ENCODE results near the gene SIGLEC14.
"Not testable (repeated sequence)": the region's sequence is repeated elsewhere in the genome, so short reads cannot be mapped to it uniquely, and the experiment has no call there.

Gene SIGLEC14

GRCh38 chr19:51646730-51647129, at the start of gene SIGLEC14:
Gene SIGLEC14 (minus strand): TSS chr19:51646825. CDS start chr19:51646759, 66 bp downstream.
- FAIRE-seq, result not testable (repeated sequence)

- no peak for FAIRE-seq
Measured at GRCh38 chr19:51695702-51696315, 49.2 kb upstream of the SIGLEC14 start.

GRCh38 chr19:51695088-51695487, 48.5 kb upstream of the SIGLEC14 start:
- FAIRE-seq, result no peak

- FAIRE-seq, result no peak
Measured at GRCh38 chr19:51694318-51695085, 47.9 kb upstream of the SIGLEC14 start.

- no peak for FAIRE-seq
Measured at GRCh38 chr19:51693819-51694218, 47.2 kb upstream of the SIGLEC14 start.

GRCh38 chr19:51693260-51693659, 46.6 kb upstream of the SIGLEC14 start, which contains the start of gene SPACA6:
Gene SPACA6 (plus strand): TSS chr19:51693330. CDS start chr19:51693527, 197 bp downstream.
- FAIRE-seq, result no peak

GRCh38 chr19:51692468-51692867, 45.8 kb upstream of the SIGLEC14 start:
- no peak for FAIRE-seq

GRCh38 chr19:51691584-51692428, 45.2 kb upstream of the SIGLEC14 start:
- FAIRE-seq, result no peak

GRCh38 chr19:51691074-51691583, 44.5 kb upstream of the SIGLEC14 start:
- no peak for FAIRE-seq

- FAIRE-seq, result no peak
Measured at GRCh38 chr19:51690454-51691073, 43.9 kb upstream of the SIGLEC14 start.

GRCh38 chr19:51689751-51690453, 43.3 kb upstream of the SIGLEC14 start:
- FAIRE-seq, result no peak

- FAIRE-seq, result no peak
Measured at GRCh38 chr19:51688671-51689571, 42.3 kb upstream of the SIGLEC14 start.

- no peak for FAIRE-seq
Measured at GRCh38 chr19:51687791-51688670, 41.4 kb upstream of the SIGLEC14 start.

- FAIRE-seq, result no peak
Measured at GRCh38 chr19:51686171-51686570, 39.5 kb upstream of the SIGLEC14 start.

- FAIRE-seq, result no peak
Measured at GRCh38 chr19:51681286-51681941, 34.8 kb upstream of the SIGLEC14 start.

- no peak for FAIRE-seq
Measured at GRCh38 chr19:51680474-51680873, 33.8 kb upstream of the SIGLEC14 start.

- FAIRE-seq, result no peak
Measured at GRCh38 chr19:51676566-51677083, 30.0 kb upstream of the SIGLEC14 start.

- FAIRE-seq, result not testable (repeated sequence)
Measured at GRCh38 chr19:51675911-51676565, 29.4 kb upstream of the SIGLEC14 start.
